Stimulated activated CD8-positive, alpha-beta memory T cell treated with anti-CD3 and anti-CD28 coated beads, Interleukin-15, amount 100 ng/mL, for 24 hours (primary cell): Measurements from ENCODE around the gene CCDC90B.
"Not testable (repeated sequence)": the region's sequence is repeated elsewhere in the genome, so short reads cannot be mapped to it uniquely, and the experiment has no call there.

Source experiments
- DNase-seq: peaks from one replicate; pipeline ENCODE4 v3.0.0-alpha.2; 2020; ENCODE audit warnings: low read depth

Gene CCDC90B

GRCh38 chr11:83287631-83288030 is 1.5 kb upstream of the CCDC90B start:
- DNase-seq, result no peak

- DNase-seq, result no peak
These were observed 906 bp downstream of the CCDC90B start for GRCh38 chr11:83285151-83285770.

DNA sequence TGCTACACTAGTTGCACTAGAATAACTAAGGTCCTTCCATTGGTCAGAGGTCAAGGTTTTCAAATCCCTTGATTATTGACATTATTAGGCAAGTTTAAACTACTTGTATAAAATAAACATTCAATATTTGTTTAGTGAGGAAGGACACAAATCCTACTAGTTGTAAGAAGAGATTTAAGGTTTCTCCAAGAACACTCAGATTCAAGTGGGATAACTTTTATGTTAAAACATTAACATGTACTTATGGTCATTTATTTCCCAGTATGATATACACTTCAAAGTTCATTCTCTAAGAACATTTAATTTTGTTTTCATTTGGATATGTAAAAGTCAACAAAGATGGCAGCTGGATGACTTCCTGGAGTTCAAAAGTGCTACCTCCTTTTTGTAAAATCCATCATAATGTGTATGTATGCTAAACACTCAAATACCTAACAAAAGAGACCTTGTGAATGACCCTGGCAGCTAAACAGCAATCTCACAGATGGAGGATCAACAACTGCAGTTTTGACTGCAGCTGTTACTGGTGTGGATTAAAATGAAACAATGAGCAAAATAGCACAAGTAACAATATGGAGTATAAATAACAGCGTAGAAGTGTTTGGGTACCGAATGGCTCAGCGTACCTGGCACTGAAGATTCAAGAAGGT is 1.5 kb downstream of the CCDC90B start:
- no peak for DNase-seq

- no peak for DNase-seq
These were observed 4.0 kb downstream of the CCDC90B start for GRCh38 chr11:83282084-83282716.

DNA sequence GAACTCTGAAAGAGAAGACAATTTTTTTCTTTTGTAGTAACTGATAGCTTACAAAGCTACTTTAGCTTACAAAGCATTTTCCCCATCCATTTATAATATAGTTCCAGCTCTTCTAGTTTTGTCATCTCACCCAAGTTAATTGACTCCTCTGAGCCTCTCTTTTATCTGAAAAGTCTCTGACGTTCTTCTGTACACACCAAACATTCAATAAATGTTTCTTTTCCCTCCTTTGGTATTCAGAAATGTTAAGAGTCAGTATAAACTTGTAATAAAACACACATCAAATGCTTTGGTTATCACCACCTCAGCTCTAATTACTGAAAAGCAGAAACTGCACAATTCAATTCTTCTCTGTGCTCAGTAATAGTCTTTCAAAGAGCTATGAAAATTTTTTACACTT is 5.9 kb downstream of the CCDC90B start:
- no peak for DNase-seq

DNA sequence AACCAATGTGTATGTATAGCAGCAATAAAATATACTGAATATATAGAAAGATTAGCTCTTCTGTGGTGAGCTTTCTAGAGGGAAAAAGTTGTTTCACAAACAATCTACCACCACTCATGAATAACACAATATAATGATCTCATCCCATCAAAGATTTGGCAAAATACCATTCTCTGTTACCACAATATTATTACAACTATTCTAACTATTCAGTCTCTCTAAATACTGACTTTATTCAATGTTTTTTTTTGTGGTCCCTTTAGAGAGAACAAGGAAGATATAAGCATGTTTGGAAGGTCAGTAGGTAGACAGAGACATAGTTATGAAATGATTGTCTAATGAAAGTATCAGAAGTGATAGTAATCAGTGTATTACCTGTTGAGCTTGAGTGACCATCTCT is 7.8 kb downstream of the CCDC90B start:
- DNase-seq, result no peak

GRCh38 chr11:83275888-83276641 is 10.1 kb downstream of the CCDC90B start:
- no peak for DNase-seq

DNA sequence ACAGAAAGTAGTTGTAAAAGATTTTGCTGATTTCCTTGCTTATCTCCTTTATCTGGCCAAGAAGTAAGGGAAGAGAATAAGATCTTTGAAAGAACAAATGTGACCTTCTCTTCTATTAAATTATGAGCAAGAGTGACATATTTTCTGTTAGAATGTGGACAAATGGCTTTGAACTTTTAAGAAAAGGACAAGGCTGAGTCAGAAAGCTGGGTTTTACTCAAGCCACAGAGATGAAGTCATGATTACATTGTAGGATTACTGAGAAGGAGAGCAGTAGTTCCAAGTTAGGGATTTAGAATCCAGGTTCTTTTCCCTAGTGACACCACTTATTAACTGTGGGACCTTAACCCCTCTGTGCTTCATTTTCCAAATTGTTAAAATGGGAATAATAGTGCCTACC is 13.5 kb downstream of the CCDC90B start:
- no peak for DNase-seq

- DNase-seq, result not testable (repeated sequence)
These were observed 14.4 kb downstream of the CCDC90B start for GRCh38 chr11:83271734-83272133.

GRCh38 chr11:83269080-83269479 is 17.1 kb downstream of the CCDC90B start:
- DNase-seq, result not testable (repeated sequence)

DNA sequence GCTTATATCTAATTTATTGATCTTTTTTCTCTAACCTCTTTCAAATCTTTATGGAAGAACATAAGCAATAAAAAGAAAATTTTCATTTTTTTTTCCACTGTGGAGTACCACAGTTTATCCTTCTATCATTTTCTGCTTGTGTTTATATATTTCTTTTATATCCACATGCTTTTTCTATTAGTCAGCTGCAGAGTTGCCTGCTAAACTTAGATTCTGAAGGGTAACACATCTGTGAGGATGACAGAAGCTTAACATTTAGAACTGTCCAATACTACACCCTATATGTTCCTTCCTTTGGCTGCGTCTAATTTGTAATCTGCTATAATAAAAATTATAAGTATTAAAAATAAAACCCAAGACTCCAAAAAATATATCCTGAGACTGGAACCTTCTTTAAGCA is 20.8 kb downstream of the CCDC90B start:
- DNase-seq, result no peak

- DNase-seq, result no peak
These were observed 26.6 kb downstream of the CCDC90B start for GRCh38 chr11:83259559-83259958.

- no peak for DNase-seq
These were observed 28.4 kb downstream of the CCDC90B start for GRCh38 chr11:83257761-83258168.

DNA sequence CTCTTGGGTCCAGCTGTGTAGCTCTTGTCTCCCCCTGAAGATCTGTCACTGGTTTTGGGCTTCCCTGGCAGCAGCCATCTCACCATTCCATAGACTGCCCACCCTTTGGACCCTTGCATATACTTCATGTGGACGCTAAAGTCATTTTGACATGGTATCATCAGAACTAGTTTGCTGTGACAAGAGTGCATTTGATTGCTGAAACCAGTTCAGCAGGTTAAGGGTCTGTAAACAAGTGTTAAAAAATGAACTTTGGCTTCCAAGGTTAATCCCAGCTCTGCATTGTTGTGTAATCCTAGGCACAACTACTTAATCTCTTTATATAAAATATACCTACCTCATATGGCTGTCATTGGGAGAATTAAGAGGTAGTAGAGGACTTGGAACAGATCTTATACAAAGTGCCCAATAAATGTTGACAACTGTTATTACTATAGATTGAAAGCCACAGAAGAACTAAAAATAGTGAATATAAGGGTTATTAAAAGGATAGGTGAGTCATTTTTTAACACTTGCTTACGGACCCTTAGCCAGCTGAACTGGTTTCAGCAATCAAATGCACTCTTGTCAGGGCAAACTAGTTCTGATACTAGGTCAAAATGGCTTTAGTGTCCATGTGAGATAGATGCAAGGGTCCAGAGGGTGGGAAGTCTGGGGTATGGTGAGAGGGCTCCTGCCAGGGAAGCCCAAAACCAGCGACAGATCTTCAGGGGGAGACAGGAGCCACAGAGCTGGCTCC is 29.4 kb downstream of the CCDC90B start:
- no peak for DNase-seq

- no peak for DNase-seq
These were observed 30.8 kb downstream of the CCDC90B start for GRCh38 chr11:83255366-83255765.

- no peak for DNase-seq
These were observed 33.2 kb downstream of the CCDC90B start for GRCh38 chr11:83252941-83253340.

- DNase-seq, result no peak
These were observed 33.9 kb downstream of the CCDC90B start for GRCh38 chr11:83252266-83252665.

GRCh38 chr11:83249972-83250593 is 36.1 kb downstream of the CCDC90B start:
- DNase-seq, result no peak

- no peak for DNase-seq
These were observed 36.7 kb downstream of the CCDC90B start for GRCh38 chr11:83249445-83249844.

DNA sequence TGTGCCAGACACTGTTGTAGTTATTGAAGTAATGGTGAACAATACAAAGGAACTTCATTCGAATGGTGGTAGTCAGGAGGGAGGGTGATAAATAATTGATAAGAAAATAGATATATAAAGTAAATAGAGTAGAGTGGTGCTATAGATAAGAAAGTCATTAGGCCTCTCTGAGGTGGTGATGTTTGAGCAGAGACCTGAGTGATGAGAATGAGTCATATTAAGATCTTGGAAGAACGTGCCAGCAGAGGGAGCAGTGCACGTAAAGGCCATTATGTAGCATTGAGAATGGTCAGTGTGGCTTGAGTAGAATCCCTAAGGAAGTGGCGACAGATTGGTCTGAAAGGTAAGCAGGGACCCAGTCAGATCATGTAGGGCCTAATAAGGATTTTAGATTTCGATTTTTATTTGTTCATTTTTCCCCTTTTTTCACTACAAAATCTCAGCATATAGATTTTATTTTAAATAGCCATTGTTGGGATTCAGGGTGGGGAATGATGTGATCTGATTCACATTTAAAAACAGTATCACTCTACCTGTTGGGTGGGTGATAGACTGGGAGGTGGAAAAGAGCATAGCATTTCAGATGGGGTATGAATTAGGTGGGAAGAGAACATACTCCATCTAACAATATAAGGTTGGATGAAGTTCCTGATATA is 44.7 kb downstream of the CCDC90B start:
- DNase-seq, result no peak

- DNase-seq, result no peak
These were observed 48.1 kb downstream of the CCDC90B start for GRCh38 chr11:83238111-83238510.
